ENCODE measurements around the gene SNCG.
"Not testable (repeated sequence)": the region's sequence is repeated elsewhere in the genome, so short reads cannot be mapped to it uniquely, and the experiment has no call there.

SNCG gene

GRCh38 chr10:86961481-86962091, 3.2 kb downstream of the SNCG start:
- peak; percentile 80 for DNase-seq

- DNase-seq = no peak
These were observed 4.0 kb downstream of the SNCG start for GRCh38 chr10:86962136-86962980.

GRCh38 chr10:86962981-86963310, 4.5 kb downstream of the SNCG start:
- no peak for DNase-seq

GRCh38 chr10:86963341-86963919, 5.0 kb downstream of the SNCG start:
- DNase-seq = no peak

- no peak for DNase-seq
These were observed 5.9 kb downstream of the SNCG start for GRCh38 chr10:86964061-86964846.

GRCh38 chr10:86964847-86965190, 6.4 kb downstream of the SNCG start:
- DNase-seq = no peak

- DNase-seq = no peak
These were observed 7.7 kb downstream of the SNCG start for GRCh38 chr10:86965986-86966654.

- no peak for DNase-seq
These were observed 9.1 kb downstream of the SNCG start for GRCh38 chr10:86967481-86967941.

- peak; percentile 83 for DNase-seq
These were observed 10.0 kb downstream of the SNCG start, which contains the start of gene ADIRF for GRCh38 chr10:86968271-86968993. ADIRF (plus strand) TSS chr10:86968482; CDS start chr10:86968545, 63 bp downstream.

GRCh38 chr10:86968994-86969355, 10.6 kb downstream of the SNCG start:
- no peak for DNase-seq

GRCh38 chr10:86969421-86970041, 11.1 kb downstream of the SNCG start:
- DNase-seq = peak; percentile 71

GRCh38 chr10:86970162-86970981, 12.0 kb downstream of the SNCG start:
- DNase-seq = peak; percentile 83

- no peak for DNase-seq
These were observed 12.5 kb downstream of the SNCG start for GRCh38 chr10:86970982-86971231.

- DNase-seq = peak; percentile 90
These were observed 13.0 kb downstream of the SNCG start for GRCh38 chr10:86971232-86971991.

GRCh38 chr10:86972613-86973380, 14.4 kb downstream of the SNCG start:
- no peak for DNase-seq

- DNase-seq = no peak
These were observed 16.1 kb downstream of the SNCG start for GRCh38 chr10:86974484-86974883.

GRCh38 chr10:86976362-86977056, 18.1 kb downstream of the SNCG start:
- DNase-seq = no peak

GRCh38 chr10:86978457-86978856, 20.1 kb downstream of the SNCG start:
- DNase-seq = not testable (repeated sequence)
